ENCODE data around the gene ATG101.

- TF ChIP-seq CTCF (IDR thresholded peaks at IDR 0.05), result peak in 1 of 3 experiments; percentile 10
- TF ChIP-seq POLR2AphosphoS5 (IDR thresholded peaks at IDR 0.05; ENCODE audit: insufficient read depth in 1 of 2, low read depth in 1 of 2), result no peak
- TF ChIP-seq POLR2A (IDR thresholded peaks at IDR 0.05), result no peak
Measured at GRCh38 chr12:52119398-52120254, 49.8 kb downstream of the ATG101 start.

Measured in vagina (tissue), 2 donors.